Epithelial cell of proximal tubule (primary cell): ENCODE results near the gene POMGNT2. TPM values are rescaled to one million over a fixed set of nuclear protein-coding genes. Genes with fewer than 3 reads are reported as not detected.

Source experiments
- DNase-seq: peaks from one replicate; pipeline ENCODE4 v3.0.0-alpha.2; 2011; ENCODE audit warnings: low read depth
- H3K4me3 ChIP-seq: 2 replicates; pipeline ENCODE4 v1.5.1; 2011; ENCODE audit warnings: low read depth, mild to moderate bottlenecking, low read length
- total RNA-seq: library from RNA; depleted of rRNA; stranded (reverse); fragments of >200 nt; gene quantifications from 2 replicates; pipeline ENCODE4 v1.2.3, GENCODE V29; 2015
- TF ChIP-seq, protein P1 (sequence below): conservative IDR thresholded peaks from 2 replicates; pipeline ENCODE4 v1.5.1; 2012; ENCODE audit warnings: low read depth, mild to moderate bottlenecking, low read length

POMGNT2 gene
- total RNA-seq, 1 donor from 2014 or later = 16.1 TPM

DNA sequence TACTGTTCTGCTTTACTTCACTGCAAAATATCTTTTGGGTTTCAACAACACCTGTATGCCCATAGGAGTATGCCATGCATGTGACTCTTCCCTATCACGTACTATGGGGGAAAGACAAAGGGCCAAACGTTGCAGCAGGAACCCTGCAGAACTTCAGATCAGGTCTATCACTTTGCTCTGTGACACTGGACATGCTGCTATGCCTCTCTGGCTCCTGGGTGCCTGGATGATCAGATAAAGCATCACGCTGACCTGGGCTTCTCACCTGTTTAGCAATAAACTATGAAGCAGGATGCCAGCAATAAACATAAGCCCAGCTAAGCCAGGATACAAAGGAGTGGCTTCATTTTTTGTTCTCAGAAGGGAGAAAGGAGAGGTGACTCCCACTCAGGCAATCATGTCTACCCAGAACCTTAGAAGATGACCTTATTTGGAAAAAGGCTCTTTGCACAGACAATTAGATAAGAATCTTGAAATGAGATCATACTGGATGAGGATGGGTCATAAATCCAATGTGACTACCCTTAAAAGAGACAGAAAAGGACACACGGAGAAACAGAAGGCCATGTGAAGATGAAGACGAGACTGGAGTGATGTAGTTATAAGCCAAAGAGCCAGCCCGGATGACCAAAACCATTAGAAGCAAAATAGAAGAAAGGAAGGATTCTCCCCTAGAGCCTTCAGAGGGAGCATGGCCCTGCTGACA is 19.3 kb downstream of the POMGNT2 start:
- TF ChIP-seq, protein P1, sequence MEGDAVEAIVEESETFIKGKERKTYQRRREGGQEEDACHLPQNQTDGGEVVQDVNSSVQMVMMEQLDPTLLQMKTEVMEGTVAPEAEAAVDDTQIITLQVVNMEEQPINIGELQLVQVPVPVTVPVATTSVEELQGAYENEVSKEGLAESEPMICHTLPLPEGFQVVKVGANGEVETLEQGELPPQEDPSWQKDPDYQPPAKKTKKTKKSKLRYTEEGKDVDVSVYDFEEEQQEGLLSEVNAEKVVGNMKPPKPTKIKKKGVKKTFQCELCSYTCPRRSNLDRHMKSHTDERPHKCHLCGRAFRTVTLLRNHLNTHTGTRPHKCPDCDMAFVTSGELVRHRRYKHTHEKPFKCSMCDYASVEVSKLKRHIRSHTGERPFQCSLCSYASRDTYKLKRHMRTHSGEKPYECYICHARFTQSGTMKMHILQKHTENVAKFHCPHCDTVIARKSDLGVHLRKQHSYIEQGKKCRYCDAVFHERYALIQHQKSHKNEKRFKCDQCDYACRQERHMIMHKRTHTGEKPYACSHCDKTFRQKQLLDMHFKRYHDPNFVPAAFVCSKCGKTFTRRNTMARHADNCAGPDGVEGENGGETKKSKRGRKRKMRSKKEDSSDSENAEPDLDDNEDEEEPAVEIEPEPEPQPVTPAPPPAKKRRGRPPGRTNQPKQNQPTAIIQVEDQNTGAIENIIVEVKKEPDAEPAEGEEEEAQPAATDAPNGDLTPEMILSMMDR = no peak
- DNase-seq = no peak
- no peak overlapping the region for H3K4me3 ChIP-seq

DNA sequence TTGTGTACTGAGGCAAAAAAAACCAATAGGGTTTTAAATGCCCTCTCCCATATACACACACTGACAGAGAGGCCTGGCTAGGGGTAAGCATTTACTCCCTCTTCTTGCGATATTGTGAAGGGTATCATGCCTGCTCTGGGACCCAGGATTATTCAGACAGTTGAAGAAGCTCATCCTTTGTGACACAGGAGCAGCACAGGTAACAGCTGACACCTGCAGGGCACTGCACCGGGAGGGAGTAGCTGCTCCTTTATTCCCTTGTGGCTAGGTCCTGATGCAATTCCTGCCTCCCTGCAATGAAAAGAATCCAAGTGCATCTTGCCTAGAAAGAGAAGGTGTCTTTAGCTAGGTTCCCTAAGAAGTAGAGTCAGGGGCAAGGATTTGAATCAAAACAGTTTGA is 23.4 kb downstream of the POMGNT2 start:
- TF ChIP-seq, protein P1 = no peak
- DNase-seq = no peak
- H3K4me3 ChIP-seq = no peak overlapping the region

DNA sequence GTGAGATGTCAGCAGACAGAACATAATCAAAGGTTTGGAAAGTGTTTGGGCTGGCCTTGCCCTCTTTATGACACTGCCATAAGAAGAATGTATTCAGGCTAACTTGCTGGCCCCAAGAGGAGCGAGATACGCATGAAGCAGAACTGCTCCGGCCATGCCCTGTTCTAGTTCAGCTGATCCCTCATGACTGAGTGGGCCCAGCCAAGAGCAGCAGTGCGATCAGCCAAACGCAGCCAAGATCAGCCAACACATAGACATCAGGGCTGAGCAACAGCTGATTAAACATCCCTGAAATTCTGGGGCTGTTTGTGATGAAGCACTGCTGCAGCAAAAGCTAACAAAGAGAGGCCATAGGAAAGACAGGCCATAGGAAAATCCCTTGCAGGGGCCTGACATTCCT is 24.1 kb downstream of the POMGNT2 start:
- no peak for DNase-seq
- H3K4me3 ChIP-seq = no peak overlapping the region
- TF ChIP-seq, protein P1 = no peak

DNA sequence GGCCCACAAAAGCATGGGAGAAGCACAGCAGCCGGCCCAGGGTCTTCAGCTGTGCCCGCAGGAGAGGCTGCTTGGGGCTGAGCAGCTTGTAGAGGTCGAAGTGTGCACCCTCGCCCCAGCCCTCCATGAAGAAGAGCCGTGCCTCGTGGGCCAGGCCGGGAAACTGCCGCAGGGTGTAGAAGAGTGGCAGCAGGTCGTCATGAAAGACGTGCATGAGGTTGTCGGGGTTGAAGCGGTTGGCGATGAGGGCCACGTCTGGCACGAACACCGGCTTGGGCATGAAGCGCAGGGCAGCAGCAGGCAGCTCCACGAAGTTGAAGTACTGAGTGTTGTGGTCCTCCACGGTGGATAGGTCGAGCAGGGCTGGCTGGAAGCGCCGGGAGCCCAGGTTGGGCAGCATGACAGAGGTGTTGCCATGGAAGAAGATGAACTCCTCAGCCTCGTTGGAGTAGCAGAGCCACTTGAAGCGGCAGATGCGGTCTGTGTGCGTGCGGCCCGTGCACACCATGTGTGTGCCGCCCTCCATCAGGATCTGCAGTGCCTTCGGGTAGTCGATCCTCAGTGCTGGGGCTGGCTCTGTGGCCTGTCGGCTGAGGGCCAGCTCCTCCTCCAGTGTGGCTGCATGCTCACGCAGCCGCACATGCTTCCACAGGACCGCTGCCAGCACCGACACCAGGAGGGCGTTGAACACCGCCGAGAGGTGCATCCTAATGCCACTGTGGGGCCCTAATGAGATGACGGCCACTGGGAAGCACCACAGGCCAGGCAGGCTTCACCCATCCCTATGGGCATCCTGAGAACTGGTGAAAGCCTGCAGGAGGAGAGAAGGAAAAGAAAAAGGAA is 24.9 kb downstream of the POMGNT2 start:
- TF ChIP-seq, protein P1 = no peak
- no peak for DNase-seq
- H3K4me3 ChIP-seq = no peak overlapping the region

DNA sequence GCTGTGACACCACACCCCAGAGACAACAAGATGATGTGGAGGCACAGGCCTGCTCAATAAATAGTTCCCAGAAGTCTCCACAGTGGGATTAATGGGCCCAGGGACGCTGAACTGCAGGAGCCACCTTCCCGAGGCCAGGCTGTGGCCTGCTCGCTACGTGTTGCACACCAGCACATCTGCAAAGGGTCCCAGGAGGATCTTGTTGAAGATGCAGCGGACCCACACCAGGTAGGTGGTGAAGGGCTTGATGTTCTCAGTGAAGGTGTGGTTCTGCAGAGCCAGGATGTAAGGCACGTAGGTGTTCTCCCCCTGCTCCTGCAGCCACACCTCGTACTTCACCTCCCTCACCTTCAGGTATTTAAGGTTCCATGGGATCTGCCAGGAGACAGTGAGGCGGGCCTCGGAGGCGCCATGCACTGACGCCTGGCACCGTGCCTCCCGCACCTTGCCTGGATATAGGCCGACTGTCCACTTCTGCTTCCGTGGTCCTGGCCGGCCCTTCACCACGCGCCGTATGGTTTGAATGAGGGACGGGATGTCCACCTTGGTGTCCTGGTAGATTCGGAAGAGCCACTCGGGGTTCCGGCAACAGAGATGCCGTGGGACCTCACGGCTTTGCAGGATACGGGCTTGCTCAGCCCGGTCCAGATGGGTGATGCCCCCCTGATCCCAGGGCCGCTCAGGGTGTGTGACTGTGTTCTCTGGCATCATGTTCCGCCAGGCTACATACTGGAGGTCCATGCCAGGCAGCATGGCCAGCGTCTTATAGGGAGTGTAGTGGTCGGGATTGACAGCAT is 26.1 kb downstream of the POMGNT2 start:
- DNase-seq = no peak
- TF ChIP-seq, protein P1 = no peak
- H3K4me3 ChIP-seq = no peak overlapping the region

DNA sequence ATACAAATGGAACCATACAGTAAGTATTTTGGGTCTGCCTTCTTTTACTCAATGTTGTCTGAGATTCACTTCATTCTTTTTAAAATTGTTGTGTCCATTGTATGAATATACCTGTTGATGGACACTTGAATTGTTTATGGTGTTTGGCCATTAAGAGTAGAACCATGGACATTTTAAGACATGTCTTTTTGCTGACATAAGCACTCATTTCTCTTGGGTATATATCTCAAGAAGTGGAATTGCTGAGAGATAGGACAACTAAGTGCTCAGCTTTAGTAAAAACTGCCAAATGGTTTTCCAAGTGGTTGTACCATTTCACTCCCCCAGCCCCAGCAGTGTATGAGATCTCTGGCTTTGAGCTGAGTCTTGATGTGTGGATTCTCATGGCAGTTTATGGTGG is 28.2 kb downstream of the POMGNT2 start:
- TF ChIP-seq, protein P1 = no peak
- no peak overlapping the region for H3K4me3 ChIP-seq
- DNase-seq = no peak
